GM19455 (cell line): Measurements from ENCODE around the gene KRT83.
"Not testable (repeated sequence)": the region's sequence is repeated elsewhere in the genome, so short reads cannot be mapped to it uniquely, and the experiment has no call there.

Source experiments
- ATAC-seq: cut with Tn5 transposase; IDR thresholded peaks from one replicate; pipeline ENCODE4 v1.9.1; 2021; ENCODE audit not compliant: unreplicated experiment

Gene KRT83

GRCh38 chr12:52311285-52311648, 9.9 kb downstream of the KRT83 start:
- ATAC-seq = no peak

GRCh38 chr12:52310622-52311284, 10.4 kb downstream of the KRT83 start:
- no peak for ATAC-seq

- no peak for ATAC-seq
Observed at GRCh38 chr12:52308806-52309425, 12.3 kb downstream of the KRT83 start.

GRCh38 chr12:52307836-52308805, 13.1 kb downstream of the KRT83 start:
- ATAC-seq = no peak

- ATAC-seq = no peak
Observed at GRCh38 chr12:52306731-52307130, 14.5 kb downstream of the KRT83 start.

- ATAC-seq = no peak
Observed at GRCh38 chr12:52305921-52306705, 15.1 kb downstream of the KRT83 start.

GRCh38 chr12:52304941-52305411, 16.2 kb downstream of the KRT83 start:
- ATAC-seq = peak; percentile 64

- not testable (repeated sequence) for ATAC-seq
Observed at GRCh38 chr12:52302242-52302914, 18.8 kb downstream of the KRT83 start.

GRCh38 chr12:52301721-52302120, 19.5 kb downstream of the KRT83 start:
- not testable (repeated sequence) for ATAC-seq

- no peak for ATAC-seq
Observed at GRCh38 chr12:52300796-52301691, 20.2 kb downstream of the KRT83 start.

- ATAC-seq = no peak
Observed at GRCh38 chr12:52298677-52299190, 22.5 kb downstream of the KRT83 start.

GRCh38 chr12:52296572-52297215, 24.5 kb downstream of the KRT83 start:
- no peak for ATAC-seq

GRCh38 chr12:52295663-52296062, 25.5 kb downstream of the KRT83 start:
- ATAC-seq = no peak

GRCh38 chr12:52294803-52295202, 26.4 kb downstream of the KRT83 start:
- ATAC-seq = no peak

- no peak for ATAC-seq
Observed at GRCh38 chr12:52293926-52294325, 27.3 kb downstream of the KRT83 start.

GRCh38 chr12:52291267-52291935, 29.8 kb downstream of the KRT83 start, which contains the start of gene KRT81:
Gene KRT81 (minus strand): TSS chr12:52291534. CDS start chr12:52291465, 69 bp downstream.
- no peak for ATAC-seq

- ATAC-seq = not testable (repeated sequence)
Observed at GRCh38 chr12:52290483-52291134, 30.6 kb downstream of the KRT83 start.
